Omental fat pad (tissue), 4 donors: Measurements from ENCODE around the gene NTRK2. TPM values are rescaled to one million over a fixed set of nuclear protein-coding genes. Genes with fewer than 3 reads are reported as not detected.
A peak's percentile ranks its signal among the peaks of the same experiment; 100 is the strongest.

Experiments used
- ATAC-seq: fragments of 150-250 bp; one replicate; pipeline ENCODE4 v1.9.1; 2016; ENCODE audit warnings: mild to moderate bottlenecking, moderate library complexity; ENCODE audit not compliant: low FRiP score
- DNase-seq: peaks from one replicate; pipeline ENCODE4 v3.0.0-alpha.2; 2019; ENCODE audit warnings: low spot score
- CTCF ChIP-seq, 3 donors: fragments of 450-650 bp; IDR thresholded peaks; one replicate each; pipeline ENCODE4 v1.5.1; 2016 to 2017; ENCODE audit warnings: antibody characterized with exemption in 3 of 3, mild to moderate bottlenecking in 3 of 3, moderate library complexity in 2 of 3
- total RNA-seq, 4 donors: library from RNA; depleted of rRNA; stranded (reverse); fragments of >200 nt; gene quantifications; one replicate each; pipeline ENCODE4 v1.1.0, GENCODE V29; 2016

NTRK2 gene
- total RNA-seq, 4 donors from 2014 or later, result 13.9 to 20.2 (median 16.1) TPM

GRCh38 chr9:84697042-84697441, 27.5 kb downstream of the NTRK2 start:
- no peak for TF ChIP-seq CTCF (IDR thresholded peaks at IDR 0.05)
- DNase-seq (no peak), ATAC-seq (no peak)

GRCh38 chr9:84697509-84698114, 28.1 kb downstream of the NTRK2 start:
- DNase-seq, result peak; percentile 31
- TF ChIP-seq CTCF (IDR thresholded peaks at IDR 0.05), result no peak
- ATAC-seq, result no peak

GRCh38 chr9:84698323-84698722, 28.8 kb downstream of the NTRK2 start:
- TF ChIP-seq CTCF (IDR thresholded peaks at IDR 0.05), result no peak
- no peak for ATAC-seq
- DNase-seq, result no peak

- no peak for TF ChIP-seq CTCF (IDR thresholded peaks at IDR 0.05)
- no peak for ATAC-seq
Measured at GRCh38 chr9:84699984-84700383, 30.5 kb downstream of the NTRK2 start.

GRCh38 chr9:84701801-84702200, 32.3 kb downstream of the NTRK2 start:
- no peak for TF ChIP-seq CTCF (IDR thresholded peaks at IDR 0.05)
- ATAC-seq, result no peak
- DNase-seq, result no peak

More at GRCh38 chr9:84699984-84700383, 30.5 kb downstream of the NTRK2 start:
- no peak for DNase-seq

- no peak for DNase-seq
- ATAC-seq, result no peak
- TF ChIP-seq CTCF (IDR thresholded peaks at IDR 0.05), result no peak
Measured at GRCh38 chr9:84702471-84702870, 32.9 kb downstream of the NTRK2 start.

GRCh38 chr9:84703793-84704192, 34.3 kb downstream of the NTRK2 start:
- DNase-seq (no peak), ATAC-seq (no peak)
- TF ChIP-seq CTCF (IDR thresholded peaks at IDR 0.05), result no peak
